ENCODE measurements around the gene GRK5.

- TF ChIP-seq CTCF (IDR thresholded peaks at IDR 0.05) (no peak), REST (IDR thresholded peaks at IDR 0.05; ENCODE audit: insufficient read depth in 1 of 2, low read depth in 2 of 2, low read length in 1 of 2) (no peak), POLR2AphosphoS5 (IDR thresholded peaks at IDR 0.05; ENCODE audit: low read depth, low read length) (no peak), TCF7L2 (IDR thresholded peaks at IDR 0.05; ENCODE audit: low read depth, low read length) (no peak), SIN3A (IDR thresholded peaks at IDR 0.05; ENCODE audit: borderline replicate concordance, insufficient read depth, low read depth, low read length) (no peak)
These were observed 273.3 kb downstream of the GRK5 start for GRCh38 chr10:119480667-119481066.

All from Panc1 (cell line).